Measurements from ENCODE around the gene FBXL16.

DNA sequence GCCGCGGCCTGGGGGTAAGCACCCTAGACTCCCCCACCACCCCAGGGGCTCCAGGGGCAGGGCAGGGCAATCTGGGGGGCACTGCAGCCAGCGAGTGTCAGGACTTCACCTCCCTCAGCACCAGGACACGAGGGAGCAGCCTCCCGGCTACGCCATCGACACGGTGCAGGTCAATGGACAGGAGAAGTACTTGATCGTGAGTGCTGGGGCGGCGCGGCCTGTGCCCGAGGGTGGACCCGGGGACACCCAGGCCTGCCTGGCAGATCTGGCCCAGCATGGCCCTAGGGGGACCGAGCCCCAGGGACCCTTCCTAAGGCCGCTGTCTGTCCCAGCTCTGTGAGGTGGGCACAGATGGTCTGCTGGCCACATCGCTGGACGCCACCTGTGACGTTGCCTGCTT, 33.2 kb downstream of the FBXL16 start:
- no peak for TF ChIP-seq CTCF (IDR thresholded peaks at IDR 0.05)
- TF ChIP-seq POLR2AphosphoS5 (IDR thresholded peaks at IDR 0.05): no peak
- TF ChIP-seq EP300 (IDR thresholded peaks at IDR 0.05): no peak

Data from suprapubic skin (tissue), 4 donors.